Skeletal muscle satellite cell (primary cell): ENCODE measurements around the gene HECTD4.
"Not testable (repeated sequence)": the region's sequence is repeated elsewhere in the genome, so short reads cannot be mapped to it uniquely, and the experiment has no call there.

Source experiments
- H3K27me3 ChIP-seq: 2 replicates; pipeline ENCODE4 v1.7.0; 2013; ENCODE audit warnings: low read length; ENCODE audit not compliant: control insufficient read depth, insufficient read depth
- H3K36me3 ChIP-seq: 2 replicates; pipeline ENCODE4 v1.7.0; 2013; ENCODE audit warnings: mild to moderate bottlenecking, control low read depth, low read length; ENCODE audit not compliant: insufficient read depth
- H3K4me1 ChIP-seq: 2 replicates; pipeline ENCODE4 v1.7.0; 2013; ENCODE audit warnings: low read length; ENCODE audit not compliant: control insufficient read depth, insufficient read depth
- H3K4me2 ChIP-seq: 2 replicates; pipeline ENCODE4 v1.7.0; 2013; ENCODE audit warnings: mild to moderate bottlenecking, low read length
- H3K4me3 ChIP-seq: 2 replicates; pipeline ENCODE4 v1.7.0; 2013; ENCODE audit warnings: low read length
- H3K9ac ChIP-seq: 2 replicates; pipeline ENCODE4 v1.7.0; 2013; ENCODE audit warnings: mild to moderate bottlenecking, low read depth, low read length, moderate library complexity
- H3K9me3 ChIP-seq: replicated peaks from 2 replicates; pipeline ENCODE4 v1.7.0; 2013; ENCODE audit warnings: mild to moderate bottlenecking, control low read depth, low read length

HECTD4 gene

GRCh38 chr12:112163056-112163455 lies 219.2 kb downstream of the HECTD4 start:
- Histone ChIP-seq H3K9me3 (no peaks in the 10 kb centered on the region), H3K9ac (no peak overlapping the region), H3K4me2 (no peak overlapping the region), H3K4me3 (no peak overlapping the region), H3K4me1 (no peaks in the 10 kb centered on the region), H3K36me3 (peaks cover 33% of the 10 kb centered on the region), H3K27me3 (no peaks in the 10 kb centered on the region)

DNA sequence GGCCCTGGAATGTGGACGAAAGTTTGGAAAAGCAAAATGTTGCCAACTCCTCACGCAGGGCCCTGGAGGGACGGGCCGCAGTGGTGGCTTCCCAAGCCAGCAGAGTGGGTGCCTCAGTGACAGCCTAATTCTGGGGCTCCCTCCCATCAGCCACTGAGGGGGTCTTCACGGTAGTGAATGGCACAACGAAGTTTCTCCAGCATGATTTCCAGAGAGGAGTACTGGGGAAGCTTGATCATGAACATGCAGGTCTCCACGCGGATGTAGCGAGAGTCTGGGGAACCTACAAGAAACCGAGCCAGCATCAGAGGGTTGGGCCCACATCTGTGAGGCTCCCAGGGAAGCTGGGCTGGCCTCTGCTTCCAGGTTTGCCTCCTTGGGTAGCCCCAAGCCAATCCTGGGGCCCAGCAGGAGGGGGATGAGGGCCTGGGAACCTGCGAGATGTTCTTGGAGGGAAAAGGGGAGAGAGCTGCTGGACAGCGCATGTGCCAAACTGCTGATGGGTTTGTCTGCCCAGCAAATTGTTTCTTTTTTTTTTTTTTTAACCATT lies 219.9 kb downstream of the HECTD4 start:
- H3K4me3 ChIP-seq = no peak overlapping the region
- H3K9ac ChIP-seq = no peak overlapping the region
- no peaks in the 10 kb centered on the region for H3K9me3 ChIP-seq
- no peak overlapping the region for H3K4me2 ChIP-seq
- no peaks in the 10 kb centered on the region for H3K27me3 ChIP-seq
- no peaks in the 10 kb centered on the region for H3K4me1 ChIP-seq
- peaks cover 33% of the 10 kb centered on the region for H3K36me3 ChIP-seq

- Histone ChIP-seq H3K9ac (no peak overlapping the region), H3K36me3 (peaks cover 33% of the 10 kb centered on the region), H3K4me2 (no peak overlapping the region), H3K27me3 (no peaks in the 10 kb centered on the region), H3K4me3 (no peak overlapping the region), H3K4me1 (no peaks in the 10 kb centered on the region), H3K9me3 (no peaks in the 10 kb centered on the region)
Observed at GRCh38 chr12:112161711-112162110, 220.5 kb downstream of the HECTD4 start.

DNA sequence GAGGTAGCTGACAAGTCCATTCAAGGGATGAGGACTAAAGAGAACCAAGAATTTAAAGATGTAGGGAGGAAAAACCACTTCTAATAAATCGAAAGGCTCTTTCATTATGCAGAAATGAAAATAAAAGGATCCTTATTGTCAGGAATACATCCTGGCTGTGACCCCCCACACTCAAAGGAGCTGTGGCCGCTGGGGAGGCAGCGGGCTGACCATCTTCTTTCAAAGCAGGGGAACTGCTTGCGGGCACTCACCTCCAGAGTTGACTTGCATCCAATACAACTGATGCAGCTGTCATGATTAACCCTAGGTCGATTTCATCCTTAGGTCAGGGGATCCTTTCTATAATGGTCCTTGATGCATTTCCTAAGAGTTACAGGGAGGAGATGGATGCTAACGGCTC lies 221.6 kb downstream of the HECTD4 start:
- no peak overlapping the region for H3K4me2 ChIP-seq
- no peak overlapping the region for H3K4me3 ChIP-seq
- H3K4me1 ChIP-seq = no peaks in the 10 kb centered on the region
- H3K27me3 ChIP-seq = no peaks in the 10 kb centered on the region
- no peak overlapping the region for H3K9ac ChIP-seq
- peaks cover 33% of the 10 kb centered on the region for H3K36me3 ChIP-seq
- H3K9me3 ChIP-seq = no peaks in the 10 kb centered on the region

- H3K27me3 ChIP-seq = no peaks in the 10 kb centered on the region
- no peak overlapping the region for H3K4me3 ChIP-seq
- peaks cover 32% of the 10 kb centered on the region for H3K36me3 ChIP-seq
- no peak overlapping the region for H3K4me2 ChIP-seq
- H3K4me1 ChIP-seq = no peaks in the 10 kb centered on the region
- H3K9ac ChIP-seq = no peak overlapping the region
- no peaks in the 10 kb centered on the region for H3K9me3 ChIP-seq
Observed at GRCh38 chr12:112159146-112159541, 223.1 kb downstream of the HECTD4 start.

GRCh38 chr12:112158461-112159145 lies 223.6 kb downstream of the HECTD4 start:
- H3K4me3 ChIP-seq, H3K9ac ChIP-seq, H3K9me3 ChIP-seq, H3K4me1 ChIP-seq, H3K27me3 ChIP-seq, H3K4me2 ChIP-seq: not testable (repeated sequence)
- peaks cover 35% of the 10 kb centered on the region for H3K36me3 ChIP-seq

- peaks cover 43% of the 10 kb centered on the region for H3K36me3 ChIP-seq
- no peaks in the 10 kb centered on the region for H3K4me1 ChIP-seq
- no peak overlapping the region for H3K4me2 ChIP-seq
- H3K4me3 ChIP-seq = no peak overlapping the region
- no peaks in the 10 kb centered on the region for H3K9me3 ChIP-seq
- H3K9ac ChIP-seq = no peak overlapping the region
- no peaks in the 10 kb centered on the region for H3K27me3 ChIP-seq
Observed at GRCh38 chr12:112153893-112154219, 228.4 kb downstream of the HECTD4 start.

DNA sequence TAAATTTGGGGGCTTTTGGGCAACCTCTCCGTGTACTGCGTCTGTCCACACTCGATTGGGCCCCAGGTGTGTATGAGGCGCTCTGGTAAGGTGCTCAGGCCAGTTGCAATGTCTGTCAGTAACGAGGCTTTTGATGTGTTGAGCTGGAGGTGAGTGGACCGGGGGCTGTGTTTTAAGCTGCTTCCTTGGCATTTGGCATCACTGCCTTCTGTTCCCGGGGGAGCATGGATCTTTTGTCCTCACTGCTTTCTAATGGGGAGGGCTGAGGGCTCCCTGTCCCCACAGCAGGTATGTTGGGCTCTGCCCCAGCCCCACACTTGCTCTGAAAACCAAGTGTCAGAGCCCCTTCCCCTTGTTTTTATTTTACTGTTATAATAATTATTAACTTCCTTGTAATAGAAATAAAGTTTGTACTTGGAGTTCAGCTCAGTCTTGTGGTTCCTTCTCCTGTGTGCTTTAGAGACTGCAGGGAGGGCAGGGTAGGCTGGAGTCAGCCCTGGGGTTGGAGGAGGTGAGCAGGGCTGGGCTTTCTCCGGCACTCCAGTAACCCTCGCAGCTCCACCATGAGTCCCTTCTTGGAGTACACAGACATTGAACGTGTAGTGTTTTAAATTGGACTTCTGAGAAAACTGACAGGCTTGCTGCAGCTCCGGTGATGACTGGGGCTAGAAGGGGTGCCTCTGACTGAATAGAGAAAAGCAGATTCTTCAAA lies 228.9 kb downstream of the HECTD4 start:
- no peaks in the 10 kb centered on the region for H3K27me3 ChIP-seq
- H3K9ac ChIP-seq = no peak overlapping the region
- H3K4me1 ChIP-seq = no peaks in the 10 kb centered on the region
- peaks cover 47% of the 10 kb centered on the region for H3K36me3 ChIP-seq
- no peaks in the 10 kb centered on the region for H3K9me3 ChIP-seq
- no peak overlapping the region for H3K4me2 ChIP-seq
- H3K4me3 ChIP-seq = no peak overlapping the region

- H3K9me3 ChIP-seq = no peaks in the 10 kb centered on the region
- H3K4me3 ChIP-seq = no peak overlapping the region
- peaks cover 52% of the 10 kb centered on the region for H3K36me3 ChIP-seq
Observed at GRCh38 chr12:112151766-112152541, 230.3 kb downstream of the HECTD4 start.

DNA sequence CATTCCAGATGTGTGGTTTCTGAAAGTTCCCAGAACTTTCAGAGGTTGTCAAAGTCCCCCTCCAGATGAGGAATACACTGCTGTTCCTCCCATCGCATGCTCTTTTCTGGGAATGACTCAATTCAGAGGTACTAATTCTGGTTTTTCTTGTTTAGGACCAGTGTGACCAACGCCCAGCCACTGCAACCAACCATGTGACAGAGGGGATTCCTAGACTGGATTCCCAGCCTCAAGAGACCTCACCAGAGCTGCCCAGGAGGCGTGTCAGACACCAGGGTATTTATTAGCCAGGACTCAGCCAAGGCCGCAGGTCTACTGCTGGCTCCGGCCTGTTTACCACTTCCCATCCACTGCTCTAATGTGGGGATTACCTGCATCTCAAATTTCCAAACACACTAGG lies 232.6 kb downstream of the HECTD4 start:
- Histone ChIP-seq H3K4me3 (no peak overlapping the region), H3K9me3 (no peaks in the 10 kb centered on the region), H3K4me1 (no peaks in the 10 kb centered on the region), H3K36me3 (peaks cover 62% of the 10 kb centered on the region), H3K4me2 (no peak overlapping the region), H3K27me3 (no peaks in the 10 kb centered on the region), H3K9ac (no peak overlapping the region)

More at GRCh38 chr12:112151766-112152541, 230.3 kb downstream of the HECTD4 start:
- H3K4me2 ChIP-seq = no peak overlapping the region
- no peaks in the 10 kb centered on the region for H3K4me1 ChIP-seq
- no peaks in the 10 kb centered on the region for H3K27me3 ChIP-seq
- no peak overlapping the region for H3K9ac ChIP-seq

GRCh38 chr12:112148031-112148513 lies 234.2 kb downstream of the HECTD4 start:
- Histone ChIP-seq H3K4me1 (no peaks in the 10 kb centered on the region), H3K4me2 (no peak overlapping the region), H3K4me3 (no peak overlapping the region), H3K36me3 (peaks cover 61% of the 10 kb centered on the region), H3K9me3 (no peaks in the 10 kb centered on the region), H3K27me3 (no peaks in the 10 kb centered on the region), H3K9ac (no peak overlapping the region)
